Stomach (tissue), 4 donors: ENCODE measurements around the gene POLA2.
A peak's percentile ranks its signal among the peaks of the same experiment; 100 is the strongest.

Experiments
- EP300 ChIP-seq: sonication (generic); formaldehyde crosslinking; IDR thresholded peaks from one replicate; pipeline ENCODE4 v1.6.1; 2017; ENCODE audit warnings: antibody characterized with exemption
- POLR2AphosphoS5 ChIP-seq, 3 donors: sonication (generic); formaldehyde crosslinking; IDR thresholded peaks; one replicate each; pipeline ENCODE4 v1.6.1; 2016; ENCODE audit warnings: antibody characterized with exemption in 3 of 3
- TF ChIP-seq, protein P1 (sequence below), 7 experiments: fragments of 450-650 bp in 4 of 7; fragments of 200-600 bp in 3 of 7; sonication (generic) in 3 of 7; IDR thresholded peaks; one replicate each; pipeline ENCODE4 v1.5.1; 2016 to 2019; ENCODE audit warnings: antibody characterized with exemption in 7 of 7, control low read depth in 2 of 7, mild to moderate bottlenecking in 1 of 7

DNA sequence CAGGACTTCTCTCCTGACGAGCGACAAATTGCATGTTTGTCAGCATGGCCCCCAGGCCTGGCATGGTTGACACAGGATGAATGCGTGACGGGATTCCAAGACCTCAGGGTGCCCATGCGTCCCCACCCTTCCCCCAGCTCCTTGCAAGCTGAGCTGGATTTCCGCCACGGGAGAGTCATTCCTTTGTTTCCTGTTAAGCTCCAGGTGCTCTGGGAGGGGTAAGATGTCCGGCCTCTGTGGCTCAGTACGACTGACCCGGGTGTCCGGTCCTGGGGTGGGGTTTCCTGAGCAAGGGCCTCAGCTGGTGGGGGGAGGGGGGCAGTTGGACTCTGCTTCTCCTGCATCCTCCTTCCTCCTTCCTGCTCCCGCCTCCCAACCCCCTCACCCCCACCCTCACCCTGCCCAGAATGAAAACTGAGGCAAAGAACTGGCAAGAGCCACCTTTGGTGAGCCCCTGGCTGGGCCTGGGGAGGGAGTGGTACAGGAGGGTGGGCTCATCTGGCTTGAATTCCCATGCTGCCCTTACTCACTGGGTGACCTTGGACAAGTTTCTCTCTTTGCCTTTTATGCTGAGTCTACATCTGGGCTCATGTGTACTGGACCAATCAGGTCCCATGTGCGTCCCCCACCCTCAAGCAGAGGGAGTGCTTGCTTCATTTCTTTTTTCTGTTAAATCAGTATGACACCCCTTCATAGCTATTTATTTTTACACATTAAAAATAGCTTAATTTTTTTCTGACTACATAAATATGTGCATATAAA, 55.4 kb downstream of the POLA2 start:
- TF ChIP-seq EP300 (no peak), POLR2AphosphoS5 (IDR thresholded peaks at IDR 0.05) (peak; percentile 6 to 40 (median 13))
- TF ChIP-seq, protein P1, sequence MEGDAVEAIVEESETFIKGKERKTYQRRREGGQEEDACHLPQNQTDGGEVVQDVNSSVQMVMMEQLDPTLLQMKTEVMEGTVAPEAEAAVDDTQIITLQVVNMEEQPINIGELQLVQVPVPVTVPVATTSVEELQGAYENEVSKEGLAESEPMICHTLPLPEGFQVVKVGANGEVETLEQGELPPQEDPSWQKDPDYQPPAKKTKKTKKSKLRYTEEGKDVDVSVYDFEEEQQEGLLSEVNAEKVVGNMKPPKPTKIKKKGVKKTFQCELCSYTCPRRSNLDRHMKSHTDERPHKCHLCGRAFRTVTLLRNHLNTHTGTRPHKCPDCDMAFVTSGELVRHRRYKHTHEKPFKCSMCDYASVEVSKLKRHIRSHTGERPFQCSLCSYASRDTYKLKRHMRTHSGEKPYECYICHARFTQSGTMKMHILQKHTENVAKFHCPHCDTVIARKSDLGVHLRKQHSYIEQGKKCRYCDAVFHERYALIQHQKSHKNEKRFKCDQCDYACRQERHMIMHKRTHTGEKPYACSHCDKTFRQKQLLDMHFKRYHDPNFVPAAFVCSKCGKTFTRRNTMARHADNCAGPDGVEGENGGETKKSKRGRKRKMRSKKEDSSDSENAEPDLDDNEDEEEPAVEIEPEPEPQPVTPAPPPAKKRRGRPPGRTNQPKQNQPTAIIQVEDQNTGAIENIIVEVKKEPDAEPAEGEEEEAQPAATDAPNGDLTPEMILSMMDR (IDR thresholded peaks at IDR 0.05), result no peak
